Raji (cell line): ENCODE results near the gene CUBN.

Experiments used
- POLR2A ChIP-seq: IDR thresholded peaks from 2 replicates; pipeline ENCODE4 v1.6.1; 2011; ENCODE audit warnings: low read depth, low read length, control low read depth; ENCODE audit not compliant: insufficient read depth

The CUBN gene

GRCh38 chr10:17026686-17027485, 102.7 kb downstream of the CUBN start:
- no peak for TF ChIP-seq POLR2A

GRCh38 chr10:17025444-17026295, 103.9 kb downstream of the CUBN start:
- no peak for TF ChIP-seq POLR2A

GRCh38 chr10:17024461-17024860, 105.2 kb downstream of the CUBN start:
- TF ChIP-seq POLR2A, result no peak

- no peak for TF ChIP-seq POLR2A
Observed at GRCh38 chr10:17023386-17024298, 106.0 kb downstream of the CUBN start.

- no peak for TF ChIP-seq POLR2A
Observed at GRCh38 chr10:17022896-17023295, 106.7 kb downstream of the CUBN start.

GRCh38 chr10:17022466-17022825, 107.2 kb downstream of the CUBN start:
- TF ChIP-seq POLR2A, result no peak

GRCh38 chr10:17021656-17022465, 107.8 kb downstream of the CUBN start:
- TF ChIP-seq POLR2A, result no peak

- TF ChIP-seq POLR2A, result no peak
Observed at GRCh38 chr10:17019696-17020095, 109.9 kb downstream of the CUBN start.

- TF ChIP-seq POLR2A, result no peak
Observed at GRCh38 chr10:17010363-17011145, 119.1 kb downstream of the CUBN start.

- TF ChIP-seq POLR2A, result no peak
Observed at GRCh38 chr10:17009212-17009700, 120.4 kb downstream of the CUBN start.

GRCh38 chr10:17007418-17007770, 122.2 kb downstream of the CUBN start:
- no peak for TF ChIP-seq POLR2A

- no peak for TF ChIP-seq POLR2A
Observed at GRCh38 chr10:17006631-17007417, 122.8 kb downstream of the CUBN start.
